ENCODE data around the gene RCC2. TPM values are rescaled to one million over a fixed set of nuclear protein-coding genes. Genes with fewer than 3 reads are reported as not detected.

Gene RCC2
- total and polyA plus RNA-seq, 2 of the 4 experiments (the other 2 are of a cell fraction) = 24.0 to 38.9 TPM

- Histone ChIP-seq H3K56ac (ENCODE audit: extremely low read depth, insufficient read depth, low read length) (no peak overlapping the region), H3K4ac (ENCODE audit: low read depth, low read length) (no peak overlapping the region), H3K9ac (ENCODE audit: low read depth, low read length) (no peak overlapping the region), H3K4me1 (ENCODE audit: control insufficient read depth, insufficient read depth, low read length) (peaks cover 7% of the 10 kb centered on the region), H3K4me2 (ENCODE audit: low read depth, low read length) (no peak overlapping the region), H3K23ac (ENCODE audit: low read depth, low read length) (no peak overlapping the region), H2BK20ac (ENCODE audit: low read depth, low read length) (no peak overlapping the region), H3K36me3 (ENCODE audit: control insufficient read depth, insufficient read depth, low read length) (peaks cover 48% of the 10 kb centered on the region), H2BK15ac (ENCODE audit: low read depth, low read length) (no peak overlapping the region), H3K14ac (replicated peaks; ENCODE audit: low read depth, low read length) (no peak overlapping the region), H2AK9ac (replicated peaks; ENCODE audit: low read depth, low read length, poor library complexity) (no peak overlapping the region), H4K8ac (ENCODE audit: low read depth in 2 of 2, low read length in 2 of 2) (no peak overlapping the region), H2BK5ac (ENCODE audit: low read depth, low read length, poor library complexity, severe bottlenecking) (no peak overlapping the region), H3K27me3 (ENCODE audit: control insufficient read depth, insufficient read depth, low read length) (no peaks in the 10 kb centered on the region), H4K5ac (ENCODE audit: low read depth, low read length) (no peak overlapping the region), H3K9me3 (ENCODE audit: control insufficient read depth, insufficient read depth, low read length) (no peaks in the 10 kb centered on the region), H3K18ac (ENCODE audit: low read depth, low read length) (no peak overlapping the region), H4K20me1 (ENCODE audit: insufficient read depth, low read length) (peaks cover 67% of the 10 kb centered on the region), H2AFZ (replicated peaks; ENCODE audit: low read length, poor library complexity) (no peak overlapping the region), H2AK5ac (ENCODE audit: low read depth, low read length) (no peak overlapping the region), H4K91ac (ENCODE audit: insufficient read depth, low read depth, low read length) (no peak overlapping the region), H2BK120ac (ENCODE audit: low read depth, low read length) (no peak overlapping the region), H3K27ac (ENCODE audit: insufficient read depth, low read length) (no peak overlapping the region), H3K4me3 (ENCODE audit: insufficient read depth, low read depth, low read length) (no peak overlapping the region), H3K9me1 (ENCODE audit: insufficient read depth, low read length) (peaks cover 8% of the 10 kb centered on the region; the same call in 1 of the 2 replicates), H3K79me1 (ENCODE audit: low read depth in 1 of 2, low read length in 2 of 2) (peaks cover 19 to 74% of the 10 kb centered on the region in 2 experiments)
- no peak for ATAC-seq (ENCODE audit: low read depth)
- POLR2A ChIA-PET (ENCODE audit: unreplicated experiment) = interaction anchor here (0.6 kb wide), 1 partner anchor 179 kb away, joined by 4 read pairs; no protein-coding TSS in a partner anchor
- WGBS, 2 experiments (ENCODE audit: extremely low coverage in 2 of 2, insufficient read length in 1 of 2) = no CpG with 5 or more reads among the region's 3 CpGs
- DNase-seq = no peak
- CTCF ChIA-PET = no interaction called here
- intact Hi-C loops (cut with micrococcal nuclease) (no loop called here), in situ Hi-C loops (cut with MboI; ENCODE audit: low sequenced_read_pairs) (no loop called here), dilution Hi-C loops (cut with HindIII; ENCODE audit: low sequenced_read_pairs, unreplicated experiment) (no loop called here)
- TF ChIP-seq USF2 (IDR thresholded peaks at IDR 0.05; ENCODE audit: low read depth, low read length) = no peak
- no TSS peak for BruUV-seq (replicated peaks)
Observed at GRCh38 chr1:17432412-17432811, 7.1 kb downstream of the RCC2 start.
